SK-N-SH treated with all-trans-retinoic acid at 6 μM for 48 hours (cell line): ENCODE data around the gene SKAP2.

ENCODE experiments used
- ATAC-seq: fragments of 200-7000 bp; cut with Tn5 transposase; 3 replicates; pipeline ENCODE4 v1.9.1; 2020; ENCODE audit warnings: mild to moderate bottlenecking, moderate library complexity
- ARNTL ChIP-seq: fragments of 450-650 bp; formaldehyde crosslinking; IDR thresholded peaks from 2 replicates; pipeline ENCODE4 v1.5.0; 2020; ENCODE audit warnings: low read depth, mild to moderate bottlenecking, moderate library complexity, borderline replicate concordance
- BACH2 ChIP-seq: fragments of 250-450 bp; sonication (Bioruptor Pico); IDR thresholded peaks from 2 replicates; pipeline ENCODE4 v1.9.0; 2021; ENCODE audit warnings: mild to moderate bottlenecking, borderline replicate concordance
- CREB5 ChIP-seq: fragments of 250-450 bp; sonication (Bioruptor Pico); IDR thresholded peaks from 2 replicates; pipeline ENCODE4 v1.5.1; 2020; ENCODE audit warnings: low read depth, mild to moderate bottlenecking, moderate library complexity
- CSDC2 ChIP-seq: fragments of 250-450 bp; sonication (Bioruptor Pico); IDR thresholded peaks from 2 replicates; pipeline ENCODE4 v1.5.0; 2020; ENCODE audit warnings: mild to moderate bottlenecking, moderate library complexity
- CSRNP3 ChIP-seq: fragments of 250-450 bp; sonication (Bioruptor Pico); IDR thresholded peaks from 2 replicates; pipeline ENCODE4 v1.5.1; 2021; ENCODE audit warnings: mild to moderate bottlenecking, moderate library complexity
- ESRRG ChIP-seq: fragments of 250-450 bp; sonication (Bioruptor Pico); IDR thresholded peaks from 2 replicates; pipeline ENCODE4 v1.6.1; 2021; ENCODE audit warnings: mild to moderate bottlenecking
- GLIS3 ChIP-seq: fragments of 250-450 bp; sonication (Bioruptor Pico); IDR thresholded peaks from 2 replicates; pipeline ENCODE4 v1.5.0; 2020; ENCODE audit warnings: mild to moderate bottlenecking, moderate library complexity
- ISL1 ChIP-seq: fragments of 250-450 bp; sonication (Bioruptor Pico); IDR thresholded peaks from 2 replicates; pipeline ENCODE4 v2.1.2; 2022; ENCODE audit warnings: mild to moderate bottlenecking, moderate library complexity
- OSR1 ChIP-seq: fragments of 250-450 bp; sonication (Bioruptor Pico); IDR thresholded peaks from 2 replicates; pipeline ENCODE4 v1.8.0; 2022; ENCODE audit warnings: moderate library complexity, mild to moderate bottlenecking, inconsistent platforms
- PATZ1 ChIP-seq: fragments of 250-450 bp; sonication (Bioruptor Pico); IDR thresholded peaks from 2 replicates; pipeline ENCODE4 v1.8.0; 2020; ENCODE audit warnings: mild to moderate bottlenecking, moderate library complexity, borderline replicate concordance
- PPARA ChIP-seq: fragments of 250-450 bp; sonication (Bioruptor Pico); IDR thresholded peaks from 2 replicates; pipeline ENCODE4 v1.5.0; 2020; ENCODE audit warnings: mild to moderate bottlenecking, borderline replicate concordance
- RARB ChIP-seq: fragments of 250-450 bp; sonication (Bioruptor Pico); IDR thresholded peaks from 2 replicates; pipeline ENCODE4 v1.8.0; 2021; ENCODE audit warnings: mild to moderate bottlenecking, moderate library complexity
- SNAI2 ChIP-seq: fragments of 250-450 bp; sonication (Bioruptor Pico); IDR thresholded peaks from 2 replicates; pipeline ENCODE4 v1.5.0; 2020; ENCODE audit warnings: mild to moderate bottlenecking, moderate library complexity
- TCF4 ChIP-seq: fragments of 250-450 bp; sonication (Bioruptor Pico); IDR thresholded peaks from 2 replicates; pipeline ENCODE4 v1.8.0; 2021; ENCODE audit warnings: mild to moderate bottlenecking, moderate library complexity, borderline replicate concordance
- TOX ChIP-seq: fragments of 250-450 bp; sonication (Bioruptor Pico); IDR thresholded peaks from 2 replicates; pipeline ENCODE4 v1.8.0; 2021; ENCODE audit warnings: mild to moderate bottlenecking, moderate library complexity, borderline replicate concordance
- ZC3H10 ChIP-seq: fragments of 250-450 bp; sonication (Bioruptor Pico); IDR thresholded peaks from 2 replicates; pipeline ENCODE4 v1.5.1; 2021; ENCODE audit warnings: mild to moderate bottlenecking, moderate library complexity
- ZFP3 ChIP-seq: fragments of 250-450 bp; sonication (Bioruptor Pico); IDR thresholded peaks from 2 replicates; pipeline ENCODE4 v1.5.0; 2020; ENCODE audit warnings: mild to moderate bottlenecking, moderate library complexity
- ZFP30 ChIP-seq: fragments of 450-650 bp; formaldehyde crosslinking; IDR thresholded peaks from 2 replicates; pipeline ENCODE4 v1.5.0; 2022; ENCODE audit warnings: mild to moderate bottlenecking, moderate library complexity
- ZNF70 ChIP-seq: fragments of 450-650 bp; formaldehyde crosslinking; IDR thresholded peaks from 2 replicates; pipeline ENCODE4 v1.5.0; 2020; ENCODE audit warnings: mild to moderate bottlenecking, moderate library complexity
- ZNF8 ChIP-seq: fragments of 450-650 bp; formaldehyde crosslinking; IDR thresholded peaks from 2 replicates; pipeline ENCODE4 v1.5.0; 2020; ENCODE audit warnings: mild to moderate bottlenecking, moderate library complexity
- TF ChIP-seq, protein P1 (sequence below): fragments of 250-450 bp; sonication (Bioruptor Pico); IDR thresholded peaks from 2 replicates; pipeline ENCODE4 v1.8.0; 2021; ENCODE audit warnings: low read depth, mild to moderate bottlenecking, moderate library complexity, borderline replicate concordance
- TF ChIP-seq, protein P2 (sequence below): fragments of 250-450 bp; sonication (Bioruptor Pico); IDR thresholded peaks from 2 replicates; pipeline ENCODE4 v1.5.0; 2020; ENCODE audit warnings: mild to moderate bottlenecking, moderate library complexity

SKAP2 gene

GRCh38 chr7:26659121-26659520, 205.3 kb downstream of the SKAP2 start:
- TF ChIP-seq BACH2 (CRISPR knock-in tag) = no peak
- TF ChIP-seq TCF4 = no peak
- TF ChIP-seq ZC3H10 (CRISPR knock-in tag) = no peak
- TF ChIP-seq ISL1 = no peak
- no peak for TF ChIP-seq ARNTL (CRISPR knock-in tag)
- TF ChIP-seq CSRNP3 = no peak
- TF ChIP-seq SNAI2 (CRISPR knock-in tag) = no peak
- TF ChIP-seq PATZ1 (CRISPR knock-in tag) = no peak
- TF ChIP-seq TOX (CRISPR knock-in tag) = no peak
- TF ChIP-seq ESRRG = no peak
- TF ChIP-seq, protein P1, sequence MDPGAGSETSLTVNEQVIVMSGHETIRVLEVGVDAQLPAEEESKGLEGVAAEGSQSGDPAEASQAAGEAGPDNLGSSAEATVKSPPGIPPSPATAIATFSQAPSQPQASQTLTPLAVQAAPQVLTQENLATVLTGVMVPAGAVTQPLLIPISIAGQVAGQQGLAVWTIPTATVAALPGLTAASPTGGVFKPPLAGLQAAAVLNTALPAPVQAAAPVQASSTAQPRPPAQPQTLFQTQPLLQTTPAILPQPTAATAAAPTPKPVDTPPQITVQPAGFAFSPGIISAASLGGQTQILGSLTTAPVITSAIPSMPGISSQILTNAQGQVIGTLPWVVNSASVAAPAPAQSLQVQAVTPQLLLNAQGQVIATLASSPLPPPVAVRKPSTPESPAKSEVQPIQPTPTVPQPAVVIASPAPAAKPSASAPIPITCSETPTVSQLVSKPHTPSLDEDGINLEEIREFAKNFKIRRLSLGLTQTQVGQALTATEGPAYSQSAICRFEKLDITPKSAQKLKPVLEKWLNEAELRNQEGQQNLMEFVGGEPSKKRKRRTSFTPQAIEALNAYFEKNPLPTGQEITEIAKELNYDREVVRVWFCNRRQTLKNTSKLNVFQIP (CRISPR knock-in tag) = no peak

DNA sequence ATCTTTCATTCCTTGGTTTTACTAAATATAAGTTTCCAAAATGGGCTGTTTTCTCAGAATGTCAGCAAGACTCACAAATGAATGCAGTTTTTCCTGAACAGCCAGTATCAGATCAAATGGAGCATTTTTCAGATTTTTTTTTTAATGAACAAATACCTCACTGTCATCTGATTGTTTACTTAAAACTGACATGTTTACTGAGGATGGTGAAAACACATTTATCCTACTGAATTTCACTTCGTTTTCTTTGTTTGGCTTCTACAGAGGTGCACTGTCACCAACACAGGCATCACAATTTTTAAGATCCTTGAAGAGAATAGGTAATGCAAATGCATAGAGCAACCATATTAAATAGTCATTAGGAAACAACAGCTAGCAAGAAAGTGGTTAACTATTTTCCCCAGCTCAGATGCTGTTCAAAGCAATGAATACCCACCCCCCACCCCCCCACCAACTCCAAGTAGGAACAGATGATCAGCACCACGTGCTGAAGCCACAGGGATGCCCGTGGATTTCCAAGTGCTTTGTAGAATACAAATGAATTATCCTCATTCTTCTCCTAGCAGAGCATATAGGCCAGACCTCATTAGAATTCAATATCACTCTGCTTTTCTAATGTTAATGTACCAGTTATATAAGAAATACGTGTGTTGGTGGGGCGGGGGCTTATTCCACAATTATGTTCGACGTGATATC, 205.9 kb downstream of the SKAP2 start:
- TF ChIP-seq, protein P2, sequence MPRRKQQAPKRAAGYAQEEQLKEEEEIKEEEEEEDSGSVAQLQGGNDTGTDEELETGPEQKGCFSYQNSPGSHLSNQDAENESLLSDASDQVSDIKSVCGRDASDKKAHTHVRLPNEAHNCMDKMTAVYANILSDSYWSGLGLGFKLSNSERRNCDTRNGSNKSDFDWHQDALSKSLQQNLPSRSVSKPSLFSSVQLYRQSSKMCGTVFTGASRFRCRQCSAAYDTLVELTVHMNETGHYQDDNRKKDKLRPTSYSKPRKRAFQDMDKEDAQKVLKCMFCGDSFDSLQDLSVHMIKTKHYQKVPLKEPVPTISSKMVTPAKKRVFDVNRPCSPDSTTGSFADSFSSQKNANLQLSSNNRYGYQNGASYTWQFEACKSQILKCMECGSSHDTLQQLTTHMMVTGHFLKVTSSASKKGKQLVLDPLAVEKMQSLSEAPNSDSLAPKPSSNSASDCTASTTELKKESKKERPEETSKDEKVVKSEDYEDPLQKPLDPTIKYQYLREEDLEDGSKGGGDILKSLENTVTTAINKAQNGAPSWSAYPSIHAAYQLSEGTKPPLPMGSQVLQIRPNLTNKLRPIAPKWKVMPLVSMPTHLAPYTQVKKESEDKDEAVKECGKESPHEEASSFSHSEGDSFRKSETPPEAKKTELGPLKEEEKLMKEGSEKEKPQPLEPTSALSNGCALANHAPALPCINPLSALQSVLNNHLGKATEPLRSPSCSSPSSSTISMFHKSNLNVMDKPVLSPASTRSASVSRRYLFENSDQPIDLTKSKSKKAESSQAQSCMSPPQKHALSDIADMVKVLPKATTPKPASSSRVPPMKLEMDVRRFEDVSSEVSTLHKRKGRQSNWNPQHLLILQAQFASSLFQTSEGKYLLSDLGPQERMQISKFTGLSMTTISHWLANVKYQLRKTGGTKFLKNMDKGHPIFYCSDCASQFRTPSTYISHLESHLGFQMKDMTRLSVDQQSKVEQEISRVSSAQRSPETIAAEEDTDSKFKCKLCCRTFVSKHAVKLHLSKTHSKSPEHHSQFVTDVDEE (CRISPR knock-in tag) = no peak
- TF ChIP-seq OSR1 (CRISPR knock-in tag) (no peak), ESRRG (no peak)
- ATAC-seq = no peak

More at GRCh38 chr7:26659121-26659520, 205.3 kb downstream of the SKAP2 start:
- no peak for ATAC-seq

GRCh38 chr7:26657686-26658388, 206.6 kb downstream of the SKAP2 start:
- ATAC-seq = no peak
- TF ChIP-seq ZNF8 (CRISPR knock-in tag) (no peak), OSR1 (CRISPR knock-in tag) (no peak), ZFP3 (CRISPR knock-in tag) (no peak), RARB (CRISPR knock-in tag) (no peak), ARNTL (CRISPR knock-in tag) (no peak), GLIS3 (CRISPR knock-in tag) (no peak), TOX (CRISPR knock-in tag) (no peak), ESRRG (no peak), SNAI2 (CRISPR knock-in tag) (no peak), ZNF70 (CRISPR knock-in tag) (no peak), ZC3H10 (CRISPR knock-in tag) (no peak), CSDC2 (CRISPR knock-in tag) (no peak), TCF4 (no peak), ZFP30 (CRISPR knock-in tag) (no peak), ISL1 (no peak), PPARA (CRISPR knock-in tag) (no peak), CREB5 (CRISPR knock-in tag) (no peak)
- TF ChIP-seq, protein P1 (CRISPR knock-in tag) = no peak
- TF ChIP-seq, protein P2 (CRISPR knock-in tag) = no peak
